HEK293T (cell line): Measurements from ENCODE around the gene RIT1.

Experiments
- ARNT ChIP-seq: fragments of 450-650 bp; IDR thresholded peaks from 2 replicates; pipeline ENCODE4 v1.6.1; 2017; ENCODE audit warnings: mild to moderate bottlenecking
- BHLHE40 ChIP-seq: fragments of 450-650 bp; IDR thresholded peaks from 2 replicates; pipeline ENCODE4 v1.6.1; 2016; ENCODE audit warnings: mild to moderate bottlenecking, moderate library complexity, borderline replicate concordance
- ELF4 ChIP-seq: fragments of 450-650 bp; IDR thresholded peaks from 2 replicates; pipeline ENCODE4 v1.6.1; 2017; ENCODE audit warnings: antibody characterized with exemption
- FOXA1 ChIP-seq: fragments of 450-650 bp; IDR thresholded peaks from 2 replicates; pipeline ENCODE4 v1.6.1; 2016; ENCODE audit warnings: mild to moderate bottlenecking
- L3MBTL2 ChIP-seq: fragments of 450-650 bp; conservative IDR thresholded peaks from 2 replicates; pipeline ENCODE4 v1.6.1; 2016; ENCODE audit warnings: mild to moderate bottlenecking
- LEF1 ChIP-seq: fragments of 450-650 bp; IDR thresholded peaks from 2 replicates; pipeline ENCODE4 v1.6.1; 2017; ENCODE audit warnings: mild to moderate bottlenecking, borderline replicate concordance
- SP1 ChIP-seq: fragments of 450-650 bp; IDR thresholded peaks from 2 replicates; pipeline ENCODE4 v1.6.1; 2017
- SUZ12 ChIP-seq: fragments of 450-650 bp; IDR thresholded peaks from 2 replicates; pipeline ENCODE4 v1.6.1; 2016; ENCODE audit warnings: mild to moderate bottlenecking
- ZNF384 ChIP-seq: fragments of 450-650 bp; IDR thresholded peaks from 2 replicates; pipeline ENCODE4 v1.6.1; 2016
- TF ChIP-seq, protein P1 (sequence below): fragments of 450-650 bp; IDR thresholded peaks from 2 replicates; pipeline ENCODE4 v1.6.1; 2016

GRCh38 chr1:155864393-155864792 is 46.8 kb downstream of the RIT1 start:
- TF ChIP-seq L3MBTL2 (no peak), SUZ12 (no peak), SP1 (no peak), BHLHE40 (no peak), ZNF384 (no peak), LEF1 (no peak), ELF4 (no peak), FOXA1 (no peak), ARNT (no peak)
- TF ChIP-seq, protein P1, sequence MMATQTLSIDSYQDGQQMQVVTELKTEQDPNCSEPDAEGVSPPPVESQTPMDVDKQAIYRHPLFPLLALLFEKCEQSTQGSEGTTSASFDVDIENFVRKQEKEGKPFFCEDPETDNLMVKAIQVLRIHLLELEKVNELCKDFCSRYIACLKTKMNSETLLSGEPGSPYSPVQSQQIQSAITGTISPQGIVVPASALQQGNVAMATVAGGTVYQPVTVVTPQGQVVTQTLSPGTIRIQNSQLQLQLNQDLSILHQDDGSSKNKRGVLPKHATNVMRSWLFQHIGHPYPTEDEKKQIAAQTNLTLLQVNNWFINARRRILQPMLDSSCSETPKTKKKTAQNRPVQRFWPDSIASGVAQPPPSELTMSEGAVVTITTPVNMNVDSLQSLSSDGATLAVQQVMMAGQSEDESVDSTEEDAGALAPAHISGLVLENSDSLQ, result no peak
